HG03521 (cell line): ENCODE data around the gene ACO2.

Experiments used
- ATAC-seq: cut with Tn5 transposase; IDR thresholded peaks from one replicate; pipeline ENCODE4 v1.9.1; 2021; ENCODE audit warnings: mild to moderate bottlenecking, moderate library complexity; ENCODE audit not compliant: unreplicated experiment

Gene ACO2

DNA sequence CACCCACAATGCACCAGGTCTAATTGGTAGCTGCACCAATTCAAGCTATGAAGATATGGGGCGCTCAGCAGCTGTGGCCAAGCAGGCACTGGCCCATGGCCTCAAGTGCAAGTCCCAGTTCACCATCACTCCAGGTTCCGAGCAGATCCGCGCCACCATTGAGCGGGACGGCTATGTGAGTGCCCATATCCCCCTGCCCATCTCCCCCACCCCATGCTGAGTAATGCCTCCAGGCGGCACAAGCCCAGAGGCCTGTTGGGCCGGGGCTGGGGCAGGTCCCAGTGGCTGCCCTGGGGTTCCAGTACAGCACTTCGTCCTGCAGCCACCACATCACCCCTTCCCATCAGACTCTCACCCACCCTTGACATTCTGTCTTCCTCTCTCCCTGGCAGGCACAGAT, 53.9 kb downstream of the ACO2 start:
- no peak for ATAC-seq

DNA sequence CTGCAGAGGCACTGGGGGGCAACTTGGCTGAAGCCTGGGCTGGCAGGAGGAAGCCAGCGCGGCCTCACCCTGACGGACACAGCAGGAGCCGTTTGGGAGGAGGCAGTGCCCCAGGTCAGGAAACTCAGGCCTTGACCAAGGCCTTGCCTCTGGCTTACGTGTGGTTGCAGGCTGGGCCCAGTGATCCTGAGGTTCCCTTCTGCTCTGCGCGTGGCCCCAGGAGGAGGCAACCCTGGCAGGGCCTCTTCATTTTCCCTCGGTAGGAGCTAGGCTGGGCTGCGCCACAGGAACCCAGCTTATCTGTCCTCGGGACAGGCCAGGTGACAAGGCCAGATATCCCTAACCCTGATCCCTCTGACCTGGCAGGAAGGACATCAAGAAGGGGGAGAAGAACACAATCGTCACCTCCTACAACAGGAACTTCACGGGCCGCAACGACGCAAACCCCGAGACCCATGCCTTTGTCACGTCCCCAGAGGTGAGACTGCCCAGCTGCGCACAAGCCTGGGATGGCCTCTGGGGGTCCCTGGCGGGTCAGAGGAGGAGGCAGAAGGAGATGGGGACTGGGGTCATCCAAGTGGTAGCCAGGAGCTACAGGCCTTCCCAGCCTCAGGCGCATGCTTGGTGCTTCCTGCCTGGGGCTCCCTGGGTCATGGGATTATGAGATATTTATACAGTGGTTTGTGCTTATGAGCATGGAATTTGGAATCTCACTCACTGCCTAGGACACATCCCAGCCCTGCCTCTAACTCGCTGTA, 54.7 kb downstream of the ACO2 start:
- no peak for ATAC-seq

DNA sequence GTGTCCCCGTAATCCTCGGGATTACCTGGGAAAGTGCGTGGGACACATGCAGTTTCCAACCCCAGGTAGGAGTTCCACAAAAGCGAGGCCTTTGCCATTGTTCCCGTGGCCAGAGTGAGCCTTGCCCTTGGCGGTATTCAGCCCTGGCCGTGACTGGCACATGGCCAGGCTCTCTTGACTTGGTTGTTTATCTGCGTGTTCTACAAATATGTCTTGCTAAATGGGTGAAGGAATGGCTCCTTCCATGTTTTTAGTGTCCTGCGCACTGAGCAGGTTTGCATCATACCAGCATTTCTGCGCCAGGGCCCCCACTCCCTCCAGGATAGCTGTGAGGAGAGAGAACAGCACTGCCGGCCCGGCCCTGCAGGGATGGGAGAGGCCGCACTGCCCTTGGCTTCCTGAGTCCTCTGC, 55.3 kb downstream of the ACO2 start:
- ATAC-seq, result no peak

DNA sequence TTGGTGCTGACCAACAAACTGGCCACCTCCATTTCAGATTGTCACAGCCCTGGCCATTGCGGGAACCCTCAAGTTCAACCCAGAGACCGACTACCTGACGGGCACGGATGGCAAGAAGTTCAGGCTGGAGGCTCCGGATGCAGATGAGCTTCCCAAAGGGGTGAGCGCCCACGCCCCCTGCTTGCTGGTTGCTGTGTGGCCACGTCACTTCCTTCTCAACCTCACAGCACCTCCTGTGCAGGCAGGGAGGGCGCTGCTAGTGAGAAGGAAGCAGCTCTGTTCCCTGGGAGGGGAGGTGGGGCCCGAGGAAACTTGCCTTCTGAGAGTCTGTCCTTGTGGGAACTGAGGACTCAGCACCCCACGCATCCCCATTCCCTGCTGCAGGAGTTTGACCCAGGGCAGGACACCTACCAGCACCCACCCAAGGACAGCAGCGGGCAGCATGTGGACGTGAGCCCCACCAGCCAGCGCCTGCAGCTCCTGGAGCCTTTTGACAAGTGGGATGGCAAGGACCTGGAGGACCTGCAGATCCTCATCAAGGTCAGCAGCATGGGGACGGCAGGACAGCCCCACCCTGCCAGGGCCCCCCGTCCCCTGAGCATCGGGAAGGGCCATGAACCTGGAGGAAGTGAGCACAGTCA, 56.0 kb downstream of the ACO2 start:
- no peak for ATAC-seq

DNA sequence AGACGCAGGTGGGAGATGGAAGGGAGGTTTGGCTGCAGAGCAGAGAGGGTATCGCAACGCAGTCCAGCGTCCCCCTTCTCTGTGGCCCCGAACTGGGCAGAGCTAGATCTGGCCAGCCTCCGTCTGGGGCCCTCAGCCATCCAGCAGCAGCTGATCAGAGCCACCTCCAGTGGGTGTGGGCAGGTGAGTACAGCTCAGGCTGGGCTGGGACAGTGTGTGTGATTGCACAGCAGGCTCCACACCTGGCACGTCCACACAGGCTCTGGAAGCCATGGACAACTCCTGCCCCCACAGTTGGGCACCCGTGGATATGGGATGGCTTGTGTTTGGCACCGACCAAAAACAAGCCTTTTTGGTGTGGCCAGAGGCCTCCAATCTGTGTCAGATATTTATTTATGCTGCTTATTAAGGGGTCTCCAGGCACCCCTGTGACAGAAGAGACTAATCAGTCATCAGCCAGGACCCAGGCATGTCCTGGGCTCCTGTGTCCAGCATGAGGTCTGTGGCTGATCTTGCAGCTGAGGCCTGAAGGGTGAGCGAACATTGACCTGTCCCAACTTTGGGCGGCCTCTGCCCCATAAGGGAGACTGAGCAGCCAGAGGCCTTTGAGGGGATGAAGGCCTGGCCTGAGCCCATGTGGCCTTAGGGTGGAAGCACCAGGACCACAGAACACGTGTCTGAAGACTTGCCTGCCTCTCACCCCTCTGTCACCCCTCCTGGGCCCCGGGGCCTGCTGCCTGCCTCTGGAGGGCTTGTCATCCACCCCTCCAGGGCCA, 56.7 kb downstream of the ACO2 start:
- no peak for ATAC-seq

DNA sequence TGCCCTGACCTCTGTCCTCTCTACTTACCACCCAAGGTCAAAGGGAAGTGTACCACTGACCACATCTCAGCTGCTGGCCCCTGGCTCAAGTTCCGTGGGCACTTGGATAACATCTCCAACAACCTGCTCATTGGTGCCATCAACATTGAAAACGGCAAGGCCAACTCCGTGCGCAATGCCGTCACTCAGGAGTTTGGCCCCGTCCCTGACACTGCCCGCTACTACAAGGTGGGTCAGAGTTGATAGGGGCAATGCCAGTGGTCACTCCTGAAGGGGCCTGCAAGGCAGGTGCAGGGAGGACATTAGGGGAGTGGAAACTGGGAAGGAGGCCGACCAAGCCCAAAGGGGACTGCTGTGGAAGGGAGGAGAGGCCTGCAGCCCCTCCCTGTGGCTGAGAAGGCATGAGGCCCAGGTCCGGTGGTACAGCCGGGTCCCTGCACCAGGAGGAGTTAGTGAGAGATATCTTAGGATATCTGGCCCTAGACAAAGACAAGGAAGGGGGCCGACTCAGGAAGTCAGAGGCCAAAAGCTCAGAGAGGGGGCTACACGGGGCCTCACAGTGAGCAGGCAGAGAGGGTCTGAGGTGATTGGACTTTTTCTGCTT, 57.4 kb downstream of the ACO2 start:
- ATAC-seq, result no peak

DNA sequence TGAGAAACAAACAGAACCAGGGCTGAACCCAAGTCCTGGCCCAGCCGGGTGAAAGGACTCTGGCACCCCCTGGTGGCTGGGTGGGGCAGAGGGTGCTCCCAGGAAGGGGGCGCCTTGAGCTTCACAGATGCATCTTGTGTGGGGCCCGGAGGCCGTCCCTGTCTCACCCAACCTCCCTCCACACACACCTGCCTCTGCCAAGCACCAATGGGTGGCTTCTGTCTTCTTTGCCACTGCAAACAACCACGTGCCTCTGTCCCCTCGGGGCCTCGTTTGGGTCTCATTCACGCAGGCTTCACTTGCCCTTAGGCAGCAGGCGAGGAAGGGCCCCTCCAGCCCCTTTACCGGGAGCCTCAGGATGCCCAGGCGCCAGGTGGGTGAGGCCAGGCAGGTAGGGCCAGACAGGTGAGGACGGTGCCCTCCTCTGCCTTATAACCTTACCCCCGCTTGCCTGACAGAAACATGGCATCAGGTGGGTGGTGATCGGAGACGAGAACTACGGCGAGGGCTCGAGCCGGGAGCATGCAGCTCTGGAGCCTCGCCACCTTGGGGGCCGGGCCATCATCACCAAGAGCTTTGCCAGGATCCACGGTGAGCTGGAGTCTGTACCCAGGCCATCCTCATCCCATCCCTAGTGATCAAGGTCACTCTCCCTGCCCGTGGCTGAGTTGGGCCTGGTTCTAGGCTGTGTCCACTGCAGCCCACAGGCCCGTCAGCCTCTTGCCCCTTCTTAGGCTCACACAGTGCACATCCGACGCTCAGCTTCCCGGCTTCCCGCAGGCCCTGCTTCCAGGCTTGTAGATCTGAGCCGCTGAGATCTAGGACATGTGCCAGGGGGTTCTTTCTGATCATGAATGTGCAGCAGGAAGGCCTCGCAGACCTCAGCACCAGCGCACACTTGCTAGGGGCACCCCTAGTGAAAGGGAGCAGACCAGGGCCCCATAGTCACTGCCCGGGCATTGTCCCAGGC, 58.2 kb downstream of the ACO2 start:
- ATAC-seq, result no peak

DNA sequence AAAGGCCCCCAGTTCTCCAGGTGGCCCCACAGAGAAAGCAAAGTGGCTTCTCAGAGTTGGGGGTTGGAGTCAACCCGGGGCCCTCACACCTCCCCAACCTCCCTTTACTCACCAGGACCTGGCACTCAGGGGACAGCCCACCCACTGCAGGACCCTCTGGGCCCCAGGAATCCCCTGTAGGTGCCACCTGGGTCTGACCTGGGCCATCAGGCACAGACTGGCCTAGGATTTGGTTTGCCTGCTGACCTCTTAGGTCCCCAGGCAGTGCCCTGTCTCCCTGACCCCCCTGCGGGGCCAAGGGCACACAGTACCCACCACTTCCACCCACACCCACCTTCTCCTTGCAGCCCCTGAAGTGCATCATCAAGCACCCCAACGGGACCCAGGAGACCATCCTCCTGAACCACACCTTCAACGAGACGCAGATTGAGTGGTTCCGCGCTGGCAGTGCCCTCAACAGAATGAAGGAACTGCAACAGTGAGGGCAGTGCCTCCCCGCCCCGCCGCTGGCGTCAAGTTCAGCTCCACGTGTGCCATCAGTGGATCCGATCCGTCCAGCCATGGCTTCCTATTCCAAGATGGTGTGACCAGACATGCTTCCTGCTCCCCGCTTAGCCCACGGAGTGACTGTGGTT, 59.3 kb downstream of the ACO2 start:
- no peak for ATAC-seq

DNA sequence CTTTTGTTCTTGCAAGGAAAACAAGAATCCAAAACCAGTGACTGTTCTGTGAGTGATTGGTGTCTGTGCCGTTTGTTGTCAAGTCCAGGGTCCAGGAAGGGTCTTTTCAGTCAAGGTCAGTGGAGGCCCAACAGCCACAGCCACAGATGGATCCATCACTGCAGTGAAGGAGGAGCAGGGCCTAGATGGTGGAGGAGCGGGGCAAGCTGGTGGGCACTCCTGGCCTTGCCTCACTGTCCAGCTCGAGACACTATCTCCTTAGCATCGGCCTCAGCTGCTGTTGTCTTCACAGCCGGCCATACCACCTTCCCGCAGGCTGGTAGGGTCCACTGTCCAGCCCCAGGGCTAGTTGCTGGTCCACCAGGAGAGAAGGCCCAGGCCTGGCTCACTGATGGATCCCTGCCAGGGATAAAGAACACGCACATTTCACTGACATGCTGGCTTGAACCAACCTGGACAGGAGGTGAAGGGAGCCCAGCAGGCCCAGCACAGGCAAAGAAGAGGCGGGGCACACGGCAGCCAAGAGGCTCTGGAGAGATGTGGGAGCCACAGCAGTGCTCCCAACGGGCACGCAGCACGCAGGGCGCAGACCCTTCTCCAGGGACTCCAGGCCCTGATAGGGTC, 60.1 kb downstream of the ACO2 start:
- ATAC-seq, result no peak

DNA sequence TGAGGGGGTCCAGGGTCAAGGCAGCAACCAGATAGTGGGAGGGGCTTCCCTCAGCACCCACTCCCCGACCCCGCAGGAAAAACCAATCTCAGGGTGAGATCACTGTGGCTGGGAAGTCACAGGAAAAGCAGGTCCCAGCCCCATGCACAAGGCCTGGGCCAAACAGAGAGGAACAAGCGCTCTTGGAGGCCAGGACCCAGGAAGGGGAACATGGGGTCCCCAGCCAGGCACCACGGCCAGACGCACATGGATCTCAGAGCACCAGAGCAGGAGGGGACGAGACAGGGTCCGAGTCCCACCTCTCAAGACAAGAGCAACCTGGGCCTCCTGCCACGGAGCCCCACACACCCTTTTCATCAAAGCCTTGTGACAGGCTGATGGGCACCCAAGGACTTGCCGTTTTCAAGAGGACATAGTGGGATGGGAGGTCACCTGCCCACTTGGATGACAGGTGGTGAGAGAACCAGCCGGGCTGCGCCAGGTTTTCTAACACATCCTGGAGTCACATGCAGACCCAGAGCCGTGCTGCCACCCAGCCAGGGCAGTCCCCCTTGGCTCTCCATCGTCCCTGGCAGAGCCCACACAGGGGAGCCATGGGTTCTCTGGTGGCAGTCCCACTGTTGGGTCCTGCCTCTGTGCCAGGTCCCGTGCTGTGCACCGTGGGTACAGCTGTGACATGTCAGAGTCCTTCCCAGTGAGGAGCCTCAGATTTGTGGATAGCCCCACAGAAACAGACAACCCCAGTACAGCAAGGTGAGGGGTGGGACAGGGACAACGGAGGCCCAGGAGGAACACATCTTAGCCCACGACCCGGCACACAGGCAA, 62.2 kb downstream of the ACO2 start:
- no peak for ATAC-seq

DNA sequence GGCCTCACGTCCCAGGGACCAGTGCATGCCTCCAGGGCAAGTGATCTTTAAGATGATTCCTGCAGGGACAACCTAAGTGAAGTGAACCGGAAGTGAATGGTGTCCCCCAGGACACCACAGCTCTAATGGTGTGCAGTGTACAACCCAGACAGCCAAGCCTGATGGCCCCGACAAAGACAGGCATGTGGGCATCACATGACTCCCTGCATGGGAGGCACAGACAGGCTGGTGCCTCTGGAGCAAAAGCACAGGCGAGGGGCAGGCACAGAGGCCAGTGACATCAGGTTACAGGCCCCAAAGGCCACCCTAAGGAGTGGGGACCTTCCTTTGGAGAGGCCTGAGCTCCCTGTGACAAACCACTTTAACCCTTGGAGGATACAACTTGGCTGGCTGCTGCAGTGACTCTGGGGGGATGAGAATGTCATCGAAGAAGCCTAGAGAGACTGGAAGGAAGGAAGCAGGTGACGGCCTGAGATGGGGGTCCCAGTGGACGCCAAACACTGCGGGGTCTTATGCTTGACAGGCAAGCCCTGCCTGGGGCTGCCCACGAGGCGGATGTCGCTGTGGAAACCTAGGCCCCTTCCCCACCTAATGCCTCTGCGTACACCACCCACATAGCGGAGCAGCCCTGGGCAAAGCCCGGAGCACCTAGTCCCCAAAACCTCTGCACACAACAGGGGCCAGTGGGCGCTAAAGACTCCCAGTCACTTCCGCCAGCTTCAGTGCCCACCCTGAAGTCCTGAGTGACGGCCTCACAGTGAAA, 63.0 kb downstream of the ACO2 start:
- ATAC-seq, result no peak

DNA sequence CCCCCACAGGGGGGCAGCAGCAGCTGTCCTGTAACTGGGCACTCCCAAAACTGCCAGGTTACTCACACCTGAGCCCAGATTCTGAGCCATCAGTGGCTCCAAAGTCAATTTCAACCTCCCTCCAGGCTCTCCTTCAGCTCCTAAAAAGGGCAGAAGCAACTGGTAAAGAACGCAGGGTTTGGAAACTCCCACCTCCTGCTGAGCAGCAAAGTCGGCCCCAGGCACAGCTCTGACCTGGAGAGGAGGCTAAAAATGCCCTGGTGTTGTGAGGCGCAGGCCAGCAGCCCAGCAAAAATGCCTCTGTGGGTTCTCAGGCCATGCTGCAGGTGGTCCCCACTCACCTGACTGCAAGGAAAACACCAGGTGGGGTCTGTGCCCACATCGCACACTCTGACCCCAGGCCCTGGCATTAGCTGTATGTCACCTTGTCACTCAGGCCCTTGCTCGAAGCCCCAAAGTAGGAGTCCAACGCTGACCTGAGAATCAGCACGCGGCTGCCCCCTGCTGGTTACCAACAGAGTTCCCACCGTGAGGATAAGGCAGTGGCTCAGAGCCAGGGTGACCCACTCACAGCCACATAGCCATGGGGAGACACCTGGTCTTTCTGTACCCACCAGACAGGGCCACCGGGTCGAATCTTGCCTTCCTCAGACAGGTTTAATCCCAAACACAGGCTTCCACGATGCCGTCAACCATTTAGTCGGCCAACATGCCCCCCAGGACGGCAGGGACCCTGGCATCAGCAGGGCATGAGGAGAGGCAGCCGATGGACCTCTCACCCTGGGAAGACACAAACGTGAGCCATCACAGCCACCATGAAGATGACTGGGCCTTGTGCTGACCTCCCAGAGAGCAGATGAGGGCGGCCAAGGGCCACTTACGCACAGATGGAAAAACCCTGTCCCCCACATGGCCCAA, 64.2 kb downstream of the ACO2 start:
- ATAC-seq, result no peak

DNA sequence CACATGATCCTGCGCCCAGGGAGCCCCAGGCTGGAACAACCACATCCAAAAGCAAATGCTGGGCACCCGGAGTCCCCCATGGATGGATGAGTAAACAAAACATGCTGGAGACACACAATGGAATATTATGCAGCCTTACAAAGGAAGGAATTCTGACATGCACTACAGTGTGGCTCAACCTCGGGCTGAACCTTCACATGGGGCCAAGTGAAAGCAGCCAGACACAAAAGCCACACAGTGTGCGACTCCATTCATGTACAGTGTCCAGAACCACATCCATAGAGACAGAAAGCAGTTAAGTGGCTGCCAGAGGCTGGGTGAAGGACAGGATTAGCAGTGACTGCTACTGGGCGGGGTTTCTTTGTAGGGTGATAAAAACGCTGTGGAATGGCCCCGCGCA, 65.3 kb downstream of the ACO2 start:
- ATAC-seq, result no peak

DNA sequence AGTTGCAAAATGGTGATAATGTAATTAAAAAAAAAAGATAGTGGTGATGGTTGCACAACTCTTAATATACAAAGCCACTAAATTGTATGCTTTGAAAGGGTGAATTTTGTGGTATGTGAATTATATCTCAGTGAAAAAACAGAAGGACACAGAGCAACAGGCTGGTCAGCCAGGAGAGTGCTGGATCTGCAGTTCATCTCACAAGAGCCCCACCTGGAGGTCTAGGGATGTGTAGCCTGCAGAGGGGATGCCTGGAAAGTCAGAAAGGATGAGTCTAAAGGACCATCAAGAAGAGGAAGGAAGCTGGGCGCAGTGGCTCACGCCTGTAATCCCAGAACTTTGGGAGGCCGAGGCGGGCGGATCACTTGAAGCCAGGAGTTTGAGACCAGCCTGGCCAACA, 66.3 kb downstream of the ACO2 start:
- no peak for ATAC-seq

DNA sequence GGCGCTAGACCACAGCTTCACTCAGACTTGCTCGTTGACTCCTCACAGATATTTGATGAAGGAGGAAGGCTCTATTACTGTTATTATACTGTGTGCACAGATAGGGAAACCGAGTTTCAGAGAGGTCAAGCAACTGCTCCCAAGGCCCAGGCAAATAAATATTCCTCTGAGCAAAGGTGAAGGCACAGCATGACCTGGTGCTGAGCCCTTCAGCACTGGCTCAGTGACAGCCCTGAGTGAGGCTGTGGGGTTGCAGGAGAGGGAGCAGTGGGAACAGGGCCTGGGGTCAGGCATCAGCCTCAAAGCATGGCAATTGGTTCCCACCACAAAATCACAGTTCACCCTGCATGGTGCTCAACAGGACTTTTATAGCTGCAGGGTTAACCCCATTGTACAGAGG, 68.3 kb downstream of the ACO2 start:
- no peak for ATAC-seq

DNA sequence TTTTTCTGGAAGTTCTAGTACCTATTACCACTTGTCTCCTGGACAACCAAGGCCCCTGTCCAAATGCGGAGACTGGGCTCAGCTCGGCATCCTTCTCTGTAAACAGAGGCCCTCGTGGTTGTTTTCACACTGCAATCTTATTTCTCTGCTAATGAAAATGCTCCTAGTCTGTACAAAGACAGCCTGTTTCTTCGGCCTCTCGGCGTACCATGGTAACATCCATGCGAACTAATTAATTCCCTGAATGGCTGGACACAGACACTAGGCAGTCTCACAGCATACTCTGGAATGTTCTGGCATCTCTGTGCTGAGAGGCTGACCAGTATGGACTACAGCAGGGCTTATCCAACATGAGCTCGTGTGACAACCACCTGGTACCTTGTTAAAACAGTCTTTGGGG, 69.7 kb downstream of the ACO2 start:
- ATAC-seq, result no peak
